ENCODE measurements around the gene RMI2.
A peak's percentile ranks its signal among the peaks of the same experiment; 100 is the strongest.
"Not testable (repeated sequence)": the region's sequence is repeated elsewhere in the genome, so short reads cannot be mapped to it uniquely, and the experiment has no call there.

The RMI2 gene

GRCh38 chr16:11372829-11373306 is 27.6 kb downstream of the RMI2 start:
- Histone ChIP-seq H3K27ac (ENCODE audit: extremely low read depth, low read depth, low read length) (no peak overlapping the region), H3K9me3 (ENCODE audit: control insufficient read depth, insufficient read depth, low read depth, low read length) (no peaks in the 10 kb centered on the region), H3K4me1 (ENCODE audit: control insufficient read depth, insufficient read depth, low read length) (peaks cover 2% of the 10 kb centered on the region; the same call in 1 of the 2 replicates), H3K36me3 (ENCODE audit: control insufficient read depth in 2 of 2, insufficient read depth in 1 of 2, low read length in 2 of 2) (no peaks in the 10 kb centered on the region), H3K4me3 (ENCODE audit: low read depth, low read length) (no peak overlapping the region)
- CTCF ChIA-PET, result interaction anchor here (0.6 to 2.2 kb wide), 14 partner anchors 10 to 409 kb away, joined by 3 to 20 read pairs (median 4); no protein-coding TSS in a partner anchor
- TF ChIP-seq ZNF549 (tag by site-specific recombination; IDR thresholded peaks at IDR 0.05) (no peak), ZFHX2 (tag by site-specific recombination; conservative IDR thresholded peaks at IDR 0.05) (peak; percentile 27; the same call in 1 of the 2 replicates), ZNF391 (tag by site-specific recombination; IDR thresholded peaks at IDR 0.05; ENCODE audit: borderline replicate concordance, low read depth) (no peak), ZNF529 (tag by site-specific recombination; IDR thresholded peaks at IDR 0.05; ENCODE audit: insufficient replicate concordance) (no peak), ZNF354C (tag by site-specific recombination; IDR thresholded peaks at IDR 0.05; ENCODE audit: borderline replicate concordance, low read depth) (no peak), ZNF2 (tag by site-specific recombination; IDR thresholded peaks at IDR 0.05) (no peak), ZNF658 (tag by site-specific recombination; IDR thresholded peaks at IDR 0.05) (no peak), ZIC2 (tag by site-specific recombination; IDR thresholded peaks at IDR 0.05) (peak; percentile 15; the same call in 1 of the 2 replicates)
- TF ChIP-seq, protein P1, sequence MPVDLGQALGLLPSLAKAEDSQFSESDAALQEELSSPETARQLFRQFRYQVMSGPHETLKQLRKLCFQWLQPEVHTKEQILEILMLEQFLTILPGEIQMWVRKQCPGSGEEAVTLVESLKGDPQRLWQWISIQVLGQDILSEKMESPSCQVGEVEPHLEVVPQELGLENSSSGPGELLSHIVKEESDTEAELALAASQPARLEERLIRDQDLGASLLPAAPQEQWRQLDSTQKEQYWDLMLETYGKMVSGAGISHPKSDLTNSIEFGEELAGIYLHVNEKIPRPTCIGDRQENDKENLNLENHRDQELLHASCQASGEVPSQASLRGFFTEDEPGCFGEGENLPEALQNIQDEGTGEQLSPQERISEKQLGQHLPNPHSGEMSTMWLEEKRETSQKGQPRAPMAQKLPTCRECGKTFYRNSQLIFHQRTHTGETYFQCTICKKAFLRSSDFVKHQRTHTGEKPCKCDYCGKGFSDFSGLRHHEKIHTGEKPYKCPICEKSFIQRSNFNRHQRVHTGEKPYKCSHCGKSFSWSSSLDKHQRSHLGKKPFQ (tag by site-specific recombination; IDR thresholded peaks at IDR 0.05), result no peak
- POLR2A ChIA-PET, result no interaction called here

- TF ChIP-seq YY1 (tag by site-specific recombination; IDR thresholded peaks at IDR 0.05) (no peak), ZNF664 (tag by site-specific recombination; IDR thresholded peaks at IDR 0.05) (peak; percentile 72), ZNF239 (tag by site-specific recombination; IDR thresholded peaks at IDR 0.05) (no peak), ZNF610 (tag by site-specific recombination; IDR thresholded peaks at IDR 0.05; ENCODE audit: borderline replicate concordance) (no peak), HOXC10 (CRISPR knock-in tag; IDR thresholded peaks at IDR 0.05) (no peak), ZBTB17 (tag by site-specific recombination; IDR thresholded peaks at IDR 0.05) (no peak)
- Histone ChIP-seq H3K9me3 (ENCODE audit: control insufficient read depth, insufficient read depth, low read depth, low read length) (no peaks in the 10 kb centered on the region), H3K4me3 (ENCODE audit: low read depth, low read length) (no peak overlapping the region), H3K4me1 (ENCODE audit: control insufficient read depth, insufficient read depth, low read length) (peaks cover 2% of the 10 kb centered on the region; the same call in 1 of the 2 replicates), H3K27ac (ENCODE audit: extremely low read depth, low read depth, low read length) (no peak overlapping the region), H3K36me3 (ENCODE audit: control insufficient read depth in 2 of 2, insufficient read depth in 1 of 2, low read length in 2 of 2) (no peaks in the 10 kb centered on the region)
- ChIA-PET CTCF (interaction anchor here (0.6 to 1.8 kb wide), 5 partner anchors 13 to 410 kb away, joined by 3 to 10 read pairs (median 7); no protein-coding TSS in a partner anchor), POLR2A (no interaction called here)
Measured at GRCh38 chr16:11374255-11374654, 29.0 kb downstream of the RMI2 start.

DNA sequence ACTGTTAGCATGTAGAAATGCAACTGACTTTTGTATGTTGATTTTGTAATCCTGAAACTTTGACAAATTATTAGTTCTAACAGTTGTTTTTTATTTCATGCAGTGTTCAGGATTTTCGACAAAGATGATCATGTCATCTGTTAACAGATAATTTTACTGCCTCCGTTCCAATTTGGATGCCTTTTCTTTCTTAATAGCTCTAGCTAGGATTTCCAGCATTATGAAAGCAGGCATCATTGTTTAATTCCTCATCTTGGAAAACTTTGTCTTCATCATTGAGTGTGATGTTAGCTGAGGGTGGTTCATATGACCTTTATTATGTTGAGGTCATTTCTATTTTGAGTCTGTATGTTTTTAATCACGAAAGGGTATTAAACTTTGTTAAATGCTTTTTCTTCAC is 31.9 kb downstream of the RMI2 start:
- POLR2A ChIA-PET, result no interaction called here
- CTCF ChIA-PET, result interaction anchor here (0.7 kb wide), 1 partner anchor 414 kb away, joined by 4 read pairs; no protein-coding TSS in a partner anchor
- Histone ChIP-seq H3K4me3 (ENCODE audit: low read depth, low read length) (no peak overlapping the region), H3K36me3 (ENCODE audit: control insufficient read depth in 2 of 2, insufficient read depth in 1 of 2, low read length in 2 of 2) (no peaks in the 10 kb centered on the region), H3K27ac (ENCODE audit: extremely low read depth, low read depth, low read length) (no peak overlapping the region), H3K4me1 (ENCODE audit: control insufficient read depth, insufficient read depth, low read length) (peaks cover 2% of the 10 kb centered on the region; the same call in 1 of the 2 replicates), H3K9me3 (ENCODE audit: control insufficient read depth, insufficient read depth, low read depth, low read length) (no peaks in the 10 kb centered on the region)
- TF ChIP-seq, protein P2, sequence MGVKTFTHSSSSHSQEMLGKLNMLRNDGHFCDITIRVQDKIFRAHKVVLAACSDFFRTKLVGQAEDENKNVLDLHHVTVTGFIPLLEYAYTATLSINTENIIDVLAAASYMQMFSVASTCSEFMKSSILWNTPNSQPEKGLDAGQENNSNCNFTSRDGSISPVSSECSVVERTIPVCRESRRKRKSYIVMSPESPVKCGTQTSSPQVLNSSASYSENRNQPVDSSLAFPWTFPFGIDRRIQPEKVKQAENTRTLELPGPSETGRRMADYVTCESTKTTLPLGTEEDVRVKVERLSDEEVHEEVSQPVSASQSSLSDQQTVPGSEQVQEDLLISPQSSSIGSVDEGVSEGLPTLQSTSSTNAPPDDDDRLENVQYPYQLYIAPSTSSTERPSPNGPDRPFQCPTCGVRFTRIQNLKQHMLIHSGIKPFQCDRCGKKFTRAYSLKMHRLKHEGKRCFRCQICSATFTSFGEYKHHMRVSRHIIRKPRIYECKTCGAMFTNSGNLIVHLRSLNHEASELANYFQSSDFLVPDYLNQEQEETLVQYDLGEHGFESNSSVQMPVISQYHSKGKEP (tag by site-specific recombination; IDR thresholded peaks at IDR 0.05), result no peak
- TF ChIP-seq ZNF830 (tag by site-specific recombination; IDR thresholded peaks at IDR 0.05; ENCODE audit: low read depth), result no peak
- TF ChIP-seq, protein P3, sequence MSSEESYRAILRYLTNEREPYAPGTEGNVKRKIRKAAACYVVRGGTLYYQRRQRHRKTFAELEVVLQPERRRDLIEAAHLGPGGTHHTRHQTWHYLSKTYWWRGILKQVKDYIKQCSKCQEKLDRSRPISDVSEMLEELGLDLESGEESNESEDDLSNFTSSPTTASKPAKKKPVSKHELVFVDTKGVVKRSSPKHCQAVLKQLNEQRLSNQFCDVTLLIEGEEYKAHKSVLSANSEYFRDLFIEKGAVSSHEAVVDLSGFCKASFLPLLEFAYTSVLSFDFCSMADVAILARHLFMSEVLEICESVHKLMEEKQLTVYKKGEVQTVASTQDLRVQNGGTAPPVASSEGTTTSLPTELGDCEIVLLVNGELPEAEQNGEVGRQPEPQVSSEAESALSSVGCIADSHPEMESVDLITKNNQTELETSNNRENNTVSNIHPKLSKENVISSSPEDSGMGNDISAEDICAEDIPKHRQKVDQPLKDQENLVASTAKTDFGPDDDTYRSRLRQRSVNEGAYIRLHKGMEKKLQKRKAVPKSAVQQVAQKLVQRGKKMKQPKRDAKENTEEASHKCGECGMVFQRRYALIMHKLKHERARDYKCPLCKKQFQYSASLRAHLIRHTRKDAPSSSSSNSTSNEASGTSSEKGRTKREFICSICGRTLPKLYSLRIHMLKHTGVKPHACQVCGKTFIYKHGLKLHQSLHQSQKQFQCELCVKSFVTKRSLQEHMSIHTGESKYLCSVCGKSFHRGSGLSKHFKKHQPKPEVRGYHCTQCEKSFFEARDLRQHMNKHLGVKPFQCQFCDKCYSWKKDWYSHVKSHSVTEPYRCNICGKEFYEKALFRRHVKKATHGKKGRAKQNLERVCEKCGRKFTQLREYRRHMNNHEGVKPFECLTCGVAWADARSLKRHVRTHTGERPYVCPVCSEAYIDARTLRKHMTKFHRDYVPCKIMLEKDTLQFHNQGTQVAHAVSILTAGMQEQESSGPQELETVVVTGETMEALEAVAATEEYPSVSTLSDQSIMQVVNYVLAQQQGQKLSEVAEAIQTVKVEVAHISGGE (tag by site-specific recombination; conservative IDR thresholded peaks at IDR 0.05; ENCODE audit: low read depth), result no peak
- no peak for TF ChIP-seq ZNF302 (tag by site-specific recombination; IDR thresholded peaks at IDR 0.05; ENCODE audit: low read depth)
- no peak for TF ChIP-seq EGR2 (tag by site-specific recombination; IDR thresholded peaks at IDR 0.05; ENCODE audit: low read depth)

DNA sequence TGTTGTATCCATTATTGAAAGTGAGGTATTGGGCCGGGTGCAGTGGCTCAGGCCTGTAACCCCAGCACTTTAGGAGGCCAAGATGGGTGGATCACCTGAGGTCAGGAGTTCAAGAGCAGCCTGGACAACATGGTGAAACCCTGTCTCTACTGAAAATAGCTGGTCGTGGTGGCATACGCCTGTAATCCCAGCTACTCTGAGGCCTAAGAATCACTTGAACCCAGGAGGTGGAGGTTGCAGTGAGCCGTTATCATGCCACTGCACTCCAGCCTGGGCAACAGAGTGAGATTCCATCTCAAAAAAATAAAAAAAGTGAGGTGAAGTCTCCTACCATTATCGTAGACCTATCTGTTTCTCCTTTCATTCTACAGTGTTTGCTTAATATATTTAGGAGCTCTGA is 33.7 kb downstream of the RMI2 start:
- H3K9me3 ChIP-seq (ENCODE audit: control insufficient read depth, insufficient read depth, low read depth, low read length); H3K4me1 ChIP-seq (ENCODE audit: control insufficient read depth, insufficient read depth, low read length); H3K4me3 ChIP-seq (ENCODE audit: low read depth, low read length); H3K36me3 ChIP-seq (ENCODE audit: control insufficient read depth in 2 of 2, insufficient read depth in 1 of 2, low read length in 2 of 2); H3K27ac ChIP-seq (ENCODE audit: extremely low read depth, low read depth, low read length); POLR2A ChIA-PET: not testable (repeated sequence)
- CTCF ChIA-PET, result interaction anchor here (0.9 kb wide), 1 partner anchor 9 kb away, joined by 4 read pairs; no protein-coding TSS in a partner anchor
